Measurements from ENCODE around the gene USP8. TPM values are rescaled to one million over a fixed set of nuclear protein-coding genes. Genes with fewer than 3 reads are reported as not detected.

USP8 gene
- total and polyA plus RNA-seq, 4 donors = 20.4 to 42.8 (median 32.5) TPM

- no peaks in the 10 kb centered on the region for H3K9me3 ChIP-seq (ENCODE audit: control insufficient read depth in 4 of 4, low read length in 3 of 4)
- H3K27ac ChIP-seq (ENCODE audit: low read depth in 1 of 2, low read length in 2 of 2) = no peak overlapping the region
- H3K9ac ChIP-seq (ENCODE audit: low read depth in 1 of 2, low read length in 2 of 2) = no peak overlapping the region
- no peak for DNase-seq (ENCODE audit: low spot score)
- H3K27me3 ChIP-seq (ENCODE audit: control insufficient read depth in 4 of 4, insufficient read depth in 4 of 4, low read length in 3 of 4) = no peaks in the 10 kb centered on the region
- H3K4me1 ChIP-seq (ENCODE audit: control insufficient read depth in 4 of 4, insufficient read depth in 4 of 4, low read length in 3 of 4) = peaks cover 1 to 23% (median 14%) of the 10 kb centered on the region in 4 donors
- H3K36me3 ChIP-seq (ENCODE audit: control insufficient read depth in 4 of 4, insufficient read depth in 3 of 4, low read depth in 1 of 4, low read length in 3 of 4) = peaks cover 0 to 5% (median 1%) of the 10 kb centered on the region in 4 donors
- TF ChIP-seq NR2F2 (IDR thresholded peaks at IDR 0.05) (no peak), HNF4G (IDR thresholded peaks at IDR 0.05) (no peak), YY1 (IDR thresholded peaks at IDR 0.05) (no peak), ZBTB33 (IDR thresholded peaks at IDR 0.05) (no peak), SP1 (IDR thresholded peaks at IDR 0.05) (no peak), FOXA2 (IDR thresholded peaks at IDR 0.05) (no peak), GABPA (IDR thresholded peaks at IDR 0.05 in 1 of 2, conservative IDR thresholded peaks at IDR 0.05 in 1 of 2) (no peak), FOXA1 (IDR thresholded peaks at IDR 0.05) (no peak), CTCF (IDR thresholded peaks at IDR 0.05; ENCODE audit: low read depth, low read length, missing input control) (no peak), EGR1 (IDR thresholded peaks at IDR 0.05; ENCODE audit: low read depth in 2 of 2) (no peak), JUND (IDR thresholded peaks at IDR 0.05) (no peak), RAD21 (IDR thresholded peaks at IDR 0.05) (no peak), MAX (IDR thresholded peaks at IDR 0.05) (no peak)
- 97% methylated on average over 1 of the region's 1 CpG for WGBS
- H3K4me3 ChIP-seq (ENCODE audit: low read depth in 1 of 3, low read length in 3 of 3) = no peak overlapping the region
These were observed 7.0 kb downstream of the USP8 start for GRCh38 chr15:50431204-50431603.

- Histone ChIP-seq H3K9me3 (ENCODE audit: control insufficient read depth in 4 of 4, low read length in 3 of 4) (no peaks in the 10 kb centered on the region), H3K27ac (ENCODE audit: low read depth in 1 of 2, low read length in 2 of 2) (no peak overlapping the region), H3K4me3 (ENCODE audit: low read depth in 1 of 3, low read length in 3 of 3) (no peak overlapping the region), H3K4me1 (ENCODE audit: control insufficient read depth in 4 of 4, insufficient read depth in 4 of 4, low read length in 3 of 4) (peaks cover 3 to 18% (median 10%) of the 10 kb centered on the region in 4 donors), H3K27me3 (ENCODE audit: control insufficient read depth in 4 of 4, insufficient read depth in 4 of 4, low read length in 3 of 4) (no peaks in the 10 kb centered on the region), H3K9ac (ENCODE audit: low read depth in 1 of 2, low read length in 2 of 2) (no peak overlapping the region), H3K36me3 (ENCODE audit: control insufficient read depth in 4 of 4, insufficient read depth in 3 of 4, low read depth in 1 of 4, low read length in 3 of 4) (peaks cover 0 to 5% (median 1%) of the 10 kb centered on the region in 4 donors)
- no peak for DNase-seq (ENCODE audit: low spot score)
- WGBS = 94% methylated on average over 2 of the region's 2 CpGs
- TF ChIP-seq MAX (IDR thresholded peaks at IDR 0.05) (no peak), TAF1 (conservative IDR thresholded peaks at IDR 0.05) (no peak), ATF3 (IDR thresholded peaks at IDR 0.05) (no peak), CTCF (IDR thresholded peaks at IDR 0.05; ENCODE audit: low read depth, low read length, missing input control) (no peak), EGR1 (IDR thresholded peaks at IDR 0.05; ENCODE audit: low read depth in 2 of 2) (no peak), JUND (IDR thresholded peaks at IDR 0.05) (no peak), HNF4G (IDR thresholded peaks at IDR 0.05) (no peak), GABPA (IDR thresholded peaks at IDR 0.05 in 1 of 2, conservative IDR thresholded peaks at IDR 0.05 in 1 of 2) (no peak), SP1 (IDR thresholded peaks at IDR 0.05) (no peak), HNF4A (conservative IDR thresholded peaks at IDR 0.05) (no peak), RXRA (IDR thresholded peaks at IDR 0.05) (no peak), NR2F2 (IDR thresholded peaks at IDR 0.05) (no peak), YY1 (IDR thresholded peaks at IDR 0.05) (no peak), REST (IDR thresholded peaks at IDR 0.05) (no peak), ZBTB33 (IDR thresholded peaks at IDR 0.05) (no peak), RAD21 (IDR thresholded peaks at IDR 0.05) (no peak), FOXA2 (IDR thresholded peaks at IDR 0.05) (no peak), FOXA1 (IDR thresholded peaks at IDR 0.05) (no peak)
These were observed 8.0 kb downstream of the USP8 start for GRCh38 chr15:50432230-50432629.
